ENCODE measurements around the gene SLC2A10. TPM values are rescaled to one million over a fixed set of nuclear protein-coding genes. Genes with fewer than 3 reads are reported as not detected.

SLC2A10 gene
- total RNA-seq, 4 donors from 2014 or later, result 10.0 to 20.1 (median 11.5) TPM

GRCh38 chr20:46761566-46761965, 52.1 kb downstream of the SLC2A10 start:
- 100% methylated on average over 2 to 4 of the region's 9 CpGs for WGBS, 2 donors (ENCODE audit: low coverage in 1 of 2)
- Histone ChIP-seq H3K36me3 (no peaks in the 10 kb centered on the region), H3K4me3 (no peak overlapping the region), H3K27ac (no peak overlapping the region), H3K9me3 (no peaks in the 10 kb centered on the region), H3K4me1 (peaks cover 0 to 8% (median 0%) of the 10 kb centered on the region in 3 donors), H3K27me3 (peaks cover 19% of the 10 kb centered on the region)
- ATAC-seq, result no peak
- TF ChIP-seq POLR2AphosphoS5 (IDR thresholded peaks at IDR 0.05) (no peak), EP300 (IDR thresholded peaks at IDR 0.05) (no peak), CTCF (IDR thresholded peaks at IDR 0.05) (no peak), POLR2A (IDR thresholded peaks at IDR 0.05) (no peak)

DNA sequence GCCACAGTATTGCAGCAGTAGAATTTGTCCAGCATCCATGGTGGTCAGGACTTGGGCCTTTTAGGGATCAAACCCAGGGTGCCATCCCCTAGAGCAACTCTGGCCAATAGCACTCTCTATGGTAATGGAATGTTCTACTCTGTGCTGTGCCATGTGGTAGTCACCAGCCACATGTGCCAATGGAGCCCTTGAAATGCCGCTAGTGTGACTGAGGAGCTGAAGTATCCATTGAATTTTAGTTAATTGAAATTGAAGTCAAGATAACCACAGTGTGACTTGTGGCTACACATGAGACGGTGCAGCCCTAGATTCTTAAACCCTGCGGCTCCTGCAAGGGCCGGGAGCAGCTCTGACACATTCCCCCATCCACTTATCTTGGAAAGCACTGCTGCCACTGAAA, 54.6 kb downstream of the SLC2A10 start:
- peaks cover 22% of the 10 kb centered on the region for H3K27me3 ChIP-seq
- H3K4me3 ChIP-seq, result no peak overlapping the region
- WGBS, 2 donors (ENCODE audit: low coverage in 1 of 2), result 90 to 93% methylated on average over 3 to 4 of the region's 4 CpGs
- H3K27ac ChIP-seq, result no peak overlapping the region
- ATAC-seq, result no peak
- H3K4me1 ChIP-seq, result no peaks in the 10 kb centered on the region
- H3K36me3 ChIP-seq, result no peaks in the 10 kb centered on the region
- no peaks in the 10 kb centered on the region for H3K9me3 ChIP-seq
- no peak for TF ChIP-seq POLR2AphosphoS5 (IDR thresholded peaks at IDR 0.05)
- TF ChIP-seq CTCF (IDR thresholded peaks at IDR 0.05), result no peak
- TF ChIP-seq EP300 (IDR thresholded peaks at IDR 0.05), result no peak
- TF ChIP-seq POLR2A (IDR thresholded peaks at IDR 0.05), result no peak

- peaks cover 31% of the 10 kb centered on the region for H3K27me3 ChIP-seq
- H3K9me3 ChIP-seq, result no peaks in the 10 kb centered on the region
- WGBS, 2 donors (ENCODE audit: low coverage in 1 of 2), result 36 to 55% methylated on average over 7 to 9 of the region's 13 CpGs
- no peaks in the 10 kb centered on the region for H3K36me3 ChIP-seq
- TF ChIP-seq POLR2AphosphoS5 (IDR thresholded peaks at IDR 0.05), result no peak
- TF ChIP-seq CTCF (IDR thresholded peaks at IDR 0.05), result no peak
- TF ChIP-seq EP300 (IDR thresholded peaks at IDR 0.05), result no peak
- no peak for TF ChIP-seq POLR2A (IDR thresholded peaks at IDR 0.05)
- H3K27ac ChIP-seq, result no peak overlapping the region
- H3K4me3 ChIP-seq, result no peak overlapping the region
- H3K4me1 ChIP-seq, result no peaks in the 10 kb centered on the region
- no peak for ATAC-seq
Observed at GRCh38 chr20:46765506-46766120, 56.2 kb downstream of the SLC2A10 start.

DNA sequence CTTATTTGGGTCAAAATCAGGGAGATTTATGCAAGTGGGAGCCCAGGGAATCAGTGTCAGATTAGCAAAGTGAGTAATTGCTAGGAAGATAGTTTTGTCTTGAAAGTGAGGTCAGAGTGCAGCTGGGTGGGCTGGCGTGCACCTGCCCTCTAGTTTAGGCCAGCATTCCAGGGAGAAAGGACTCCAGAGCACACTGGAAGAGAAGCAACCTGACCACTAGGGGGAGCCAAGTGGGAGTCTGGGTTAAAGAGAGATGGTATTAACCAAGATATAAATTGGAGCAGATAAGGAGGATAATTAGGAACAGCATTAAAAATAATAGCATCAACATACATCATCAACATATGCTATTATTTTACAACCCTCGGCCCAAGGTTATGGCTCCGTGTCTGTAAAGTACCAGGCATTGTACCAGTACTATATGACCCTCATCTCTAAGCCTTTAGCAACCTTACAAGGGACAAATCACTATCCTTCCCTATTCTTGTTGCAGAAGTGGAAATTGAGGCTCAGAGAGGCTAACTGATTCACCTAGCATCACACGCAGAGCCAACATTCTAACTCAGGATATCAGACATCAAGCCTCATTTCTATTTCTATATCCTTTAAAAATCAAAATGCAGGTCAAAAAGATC, 57.8 kb downstream of the SLC2A10 start:
- TF ChIP-seq CTCF (IDR thresholded peaks at IDR 0.05) (peak; percentile 11 to 46 (median 19)), POLR2AphosphoS5 (IDR thresholded peaks at IDR 0.05) (no peak), EP300 (IDR thresholded peaks at IDR 0.05) (no peak)
- Histone ChIP-seq H3K27ac (no peak overlapping the region), H3K27me3 (peaks cover 47% of the 10 kb centered on the region), H3K9me3 (no peaks in the 10 kb centered on the region), H3K4me1 (no peaks in the 10 kb centered on the region), H3K4me3 (no peak overlapping the region), H3K36me3 (no peaks in the 10 kb centered on the region)
- WGBS, 2 donors (ENCODE audit: low coverage in 1 of 2), result 67 to 73% methylated on average over 3 to 4 of the region's 4 CpGs
- no peak for ATAC-seq

Data from gastroesophageal sphincter (tissue), 4 donors.